Kidney (tissue), 14 donors: ENCODE measurements around the gene CALHM1. TPM values are rescaled to one million over a fixed set of nuclear protein-coding genes. Genes with fewer than 3 reads are reported as not detected.

Experiments used
- DNase-seq, 5 donors: peaks; one replicate each; pipeline ENCODE4 v3.0.0-alpha.2; 2013 to 2020
- FAIRE-seq: peaks from 2 replicates; lab custom pipeline; 2012; peaks lifted over from hg19 to GRCh38; lab: Jason Lieb, UNC
- H3K27ac ChIP-seq, 2 donors: one replicate each; pipeline ENCODE4 v1.7.0; 2013; ENCODE audit warnings: low read depth in 2 of 2, low read length in 2 of 2, inconsistent platforms in 1 of 2
- H3K27me3 ChIP-seq: one replicate; pipeline ENCODE4 v1.7.1; 2013; ENCODE audit warnings: low read length, inconsistent platforms; ENCODE audit not compliant: control insufficient read depth, insufficient read depth
- H3K36me3 ChIP-seq, 3 donors: one replicate each; pipeline versions ENCODE4 v1.7.0 to v1.7.1; 2013; ENCODE audit warnings: low read length in 3 of 3, control low read depth in 1 of 3, inconsistent platforms in 1 of 3; ENCODE audit not compliant: insufficient read depth in 3 of 3, control insufficient read depth in 2 of 3
- H3K4me1 ChIP-seq, 3 donors: one replicate each; pipeline versions ENCODE4 v1.7.0 to v1.7.1; 2013; ENCODE audit warnings: low read length in 3 of 3, inconsistent platforms in 1 of 3, low read depth in 1 of 3; ENCODE audit not compliant: control insufficient read depth in 2 of 3, insufficient read depth in 2 of 3
- H3K4me3 ChIP-seq, 3 donors: one replicate each; pipeline versions ENCODE4 v1.7.0 to v1.8.1; 2013; ENCODE audit warnings: low read length in 3 of 3, control low read depth in 1 of 3, inconsistent platforms in 1 of 3
- H3K9ac ChIP-seq, 3 donors: one replicate each; pipeline versions ENCODE4 v1.7.0 to v1.7.1; 2013; ENCODE audit warnings: low read length in 3 of 3, control low read depth in 1 of 3, inconsistent platforms in 1 of 3
- H3K9me3 ChIP-seq, 3 donors: one replicate each; pipeline versions ENCODE4 v1.7.0 to v1.7.1; 2013; ENCODE audit warnings: low read length in 3 of 3, control low read depth in 1 of 3, inconsistent platforms in 1 of 3; ENCODE audit not compliant: control insufficient read depth in 2 of 3, insufficient read depth in 1 of 3
- CTCF ChIP-seq: IDR thresholded peaks from 3 replicates; pipeline ENCODE4 v1.5.1; 2012; ENCODE audit warnings: mild to moderate bottlenecking, moderate library complexity, borderline replicate concordance; ENCODE audit not compliant: insufficient read depth; ENCODE audit errors: extremely low read depth
- intact Hi-C: fragments of 100-400 bp; cut with DNase I; formaldehyde crosslinking; loops from one replicate; pipeline ENCODE4 v1.11.1; 2022
- polyA plus RNA-seq: library from polyadenylated mRNA; stranded (reverse); fragments of 350-450 nt; fragmentation: Illumina TruSeq; extraction: RNeasy Lipid Tissue Mini Kit (QIAGEN cat#74804); gene quantifications from one replicate; pipeline ENCODE4 v1.2.3, GENCODE V29; 2014; ENCODE audit warnings: low read depth, low replicate concordance; ENCODE audit not compliant: insufficient read depth
- total RNA-seq: library from RNA; stranded (reverse); fragmentation: NEBNext Ultra II Directional; extraction: Animal tissue kit (Norgen Biotek cat#: 25700); gene quantifications from one replicate; pipeline ENCODE4 v1.2.1, GENCODE V29; 2021
- donor health status: control.
- donor health status: control.
- donor health status: control.
- donor health status: control.
- donor health status: control.
- donor health status: DM: yes; HTN: yes; CAD: no.
- donor health status: Normal renal cell carcinoma (clear cell type).

Gene CALHM1
- total and polyA plus RNA-seq, 2 donors from 2014 or later = not detected

DNA sequence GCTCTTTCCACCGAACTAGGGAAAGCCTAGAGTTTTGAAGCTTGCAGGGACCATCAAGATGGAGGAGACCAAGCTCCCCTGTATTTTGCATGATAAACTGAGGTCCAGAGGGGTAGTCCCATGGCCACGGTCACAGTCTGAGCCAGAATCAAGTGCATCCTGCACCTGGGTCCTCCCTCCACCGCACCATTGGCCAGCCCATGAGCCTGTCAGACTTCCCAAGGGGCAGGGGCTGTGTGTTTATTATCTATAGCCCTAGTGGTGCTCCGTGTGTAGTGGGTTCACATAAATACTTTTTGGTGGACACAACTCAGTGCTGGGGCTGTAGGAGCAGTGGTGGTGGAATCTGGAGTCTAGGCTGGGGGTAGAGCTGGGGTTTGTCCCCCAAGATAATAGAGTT, 16.7 kb upstream of the CALHM1 start:
- Histone ChIP-seq H3K4me1 (no peaks in the 10 kb centered on the region), H3K27ac (no peak overlapping the region), H3K9ac (no peak overlapping the region), H3K36me3 (no peaks in the 10 kb centered on the region), H3K9me3 (no peaks in the 10 kb centered on the region), H3K4me3 (no peak overlapping the region), H3K27me3 (no peaks in the 10 kb centered on the region)
- FAIRE-seq (no peak), DNase-seq (no peak)
- TF ChIP-seq CTCF = no peak
- intact Hi-C loops = no loop called here

DNA sequence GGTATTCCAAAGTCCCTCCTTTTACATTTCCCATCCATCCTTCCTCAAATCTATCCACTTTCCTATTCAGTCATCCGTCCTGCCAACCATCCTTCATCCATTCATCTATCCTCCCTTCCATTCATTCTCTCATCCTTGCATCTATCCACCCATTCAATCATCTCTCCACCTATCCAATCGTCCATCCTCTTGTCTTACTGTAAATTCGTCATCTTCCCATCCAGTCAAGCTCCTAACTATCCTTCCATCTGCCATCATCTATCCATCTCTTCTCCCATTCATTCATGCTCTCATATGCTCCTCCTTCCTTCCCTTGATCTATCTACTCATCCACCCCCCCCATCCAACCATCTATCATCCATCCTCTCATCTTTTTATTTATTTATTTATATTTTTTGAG, 15.4 kb upstream of the CALHM1 start:
- intact Hi-C loops = no loop called here
- Histone ChIP-seq H3K27ac (no peak overlapping the region), H3K9me3 (no peaks in the 10 kb centered on the region), H3K9ac (no peak overlapping the region), H3K36me3 (no peaks in the 10 kb centered on the region), H3K4me3 (no peak overlapping the region), H3K27me3 (no peaks in the 10 kb centered on the region), H3K4me1 (no peaks in the 10 kb centered on the region)
- TF ChIP-seq CTCF = no peak
- no peak for FAIRE-seq
- no peak for DNase-seq

DNA sequence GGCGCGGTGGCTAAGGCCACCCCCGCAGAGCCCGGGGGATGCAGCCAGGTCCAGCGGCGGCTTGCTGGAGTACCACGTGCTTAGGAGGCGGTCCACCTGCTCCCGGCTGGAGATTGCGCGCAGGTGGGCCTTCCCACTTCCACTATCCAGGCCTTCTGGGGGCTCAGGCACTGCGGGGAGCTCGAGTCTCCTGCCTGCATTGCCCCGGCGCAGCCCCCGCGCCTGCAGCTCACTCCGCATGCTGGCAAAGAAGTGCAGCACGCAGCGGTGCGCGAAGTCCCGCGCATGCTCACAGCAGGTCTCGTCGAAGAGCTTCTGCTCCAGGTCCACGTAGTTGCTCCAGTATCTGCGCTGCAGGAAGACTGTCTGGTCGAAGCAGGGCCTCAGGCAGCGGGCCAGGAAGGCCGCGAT, 14.6 kb upstream of the CALHM1 start:
- no peak overlapping the region for H3K27ac ChIP-seq
- no peak overlapping the region for H3K9ac ChIP-seq
- DNase-seq = peak in 3 of 5 donors; percentile 45 to 75 (median 73)
- H3K9me3 ChIP-seq = no peaks in the 10 kb centered on the region
- H3K4me1 ChIP-seq = no peaks in the 10 kb centered on the region
- TF ChIP-seq CTCF = no peak
- FAIRE-seq = no peak
- H3K36me3 ChIP-seq = no peaks in the 10 kb centered on the region
- H3K27me3 ChIP-seq = no peaks in the 10 kb centered on the region
- no peak overlapping the region for H3K4me3 ChIP-seq
- intact Hi-C loops = no loop called here

GRCh38 chr10:103472005-103472404, 13.3 kb upstream of the CALHM1 start:
- no peak overlapping the region for H3K27ac ChIP-seq
- H3K27me3 ChIP-seq = no peaks in the 10 kb centered on the region
- DNase-seq (peak in 1 of 5 donors; percentile 46), FAIRE-seq (no peak)
- no peak overlapping the region for H3K4me3 ChIP-seq
- no peak for TF ChIP-seq CTCF
- no peaks in the 10 kb centered on the region for H3K9me3 ChIP-seq
- no peaks in the 10 kb centered on the region for H3K36me3 ChIP-seq
- no peaks in the 10 kb centered on the region for H3K4me1 ChIP-seq
- intact Hi-C loops = no loop called here
- no peak overlapping the region for H3K9ac ChIP-seq
